ENCODE data around the gene FADS3.

FADS3 gene

GRCh38 chr11:61891331-61892084 lies at the start of gene FADS3:
TSS of gene FADS3 (minus strand) at chr11:61891545. CDS start at chr11:61891381, 164 bp downstream.
- DNase-seq, result peak; percentile 38

GRCh38 chr11:61940466-61940865 lies 49.1 kb upstream of the FADS3 start:
- no peak for DNase-seq

GRCh38 chr11:61935861-61936260 lies 44.5 kb upstream of the FADS3 start:
- DNase-seq, result no peak

- DNase-seq, result no peak
Measured at GRCh38 chr11:61930933-61931332, 39.6 kb upstream of the FADS3 start.

GRCh38 chr11:61928606-61929005 lies 37.3 kb upstream of the FADS3 start:
- no peak for DNase-seq

- DNase-seq, result no peak
Measured at GRCh38 chr11:61927501-61927900, 36.2 kb upstream of the FADS3 start.

- DNase-seq, result no peak
Measured at GRCh38 chr11:61926235-61926634, 34.9 kb upstream of the FADS3 start.

GRCh38 chr11:61925736-61926135 lies 34.4 kb upstream of the FADS3 start:
- no peak for DNase-seq

- DNase-seq, result no peak
Measured at GRCh38 chr11:61924064-61924455, 32.7 kb upstream of the FADS3 start.

- DNase-seq, result no peak
Measured at GRCh38 chr11:61923166-61924063, 32.1 kb upstream of the FADS3 start.

- no peak for DNase-seq
Measured at GRCh38 chr11:61922539-61922938, 31.2 kb upstream of the FADS3 start.

- no peak for DNase-seq
Measured at GRCh38 chr11:61921446-61921845, 30.1 kb upstream of the FADS3 start.

- DNase-seq, result no peak
Measured at GRCh38 chr11:61919705-61920631, 28.6 kb upstream of the FADS3 start.

- no peak for DNase-seq
Measured at GRCh38 chr11:61918938-61919704, 27.8 kb upstream of the FADS3 start.

- no peak for DNase-seq
Measured at GRCh38 chr11:61918251-61918937, 27.0 kb upstream of the FADS3 start.

GRCh38 chr11:61917334-61918109 lies 26.2 kb upstream of the FADS3 start, which contains the start of gene RAB3IL1:
TSS of gene RAB3IL1 (minus strand) at chr11:61917566. CDS start at chr11:61917367, 199 bp downstream.
- DNase-seq, result no peak

GRCh38 chr11:61916737-61917333 lies 25.5 kb upstream of the FADS3 start:
- no peak for DNase-seq

- no peak for DNase-seq
Measured at GRCh38 chr11:61914471-61915171, 23.3 kb upstream of the FADS3 start.

- DNase-seq, result no peak
Measured at GRCh38 chr11:61913699-61914395, 22.5 kb upstream of the FADS3 start.
